Right renal pelvis (tissue), 4 donors: ENCODE measurements around the gene KIFC1. TPM values are rescaled to one million over a fixed set of nuclear protein-coding genes. Genes with fewer than 3 reads are reported as not detected.
A peak's percentile ranks its signal among the peaks of the same experiment; 100 is the strongest.

Experiments used
- DNase-seq, 4 donors: peaks; one replicate each; pipeline ENCODE4 v3.0.0-alpha.2; 2013; ENCODE audit warnings: low read depth in 4 of 4, low spot score in 3 of 4, missing footprints in 1 of 4
- polyA plus RNA-seq, 4 donors: library from polyadenylated mRNA; unstranded; fragments of 120-200 nt; gene quantifications; one replicate each; pipeline ENCODE4 v1.2.1, GENCODE V29; 2013; ENCODE audit not compliant: insufficient read length in 4 of 4

The KIFC1 gene
- polyA plus RNA-seq, 4 donors: 35.4 to 39.6 (median 38.3) TPM

DNA sequence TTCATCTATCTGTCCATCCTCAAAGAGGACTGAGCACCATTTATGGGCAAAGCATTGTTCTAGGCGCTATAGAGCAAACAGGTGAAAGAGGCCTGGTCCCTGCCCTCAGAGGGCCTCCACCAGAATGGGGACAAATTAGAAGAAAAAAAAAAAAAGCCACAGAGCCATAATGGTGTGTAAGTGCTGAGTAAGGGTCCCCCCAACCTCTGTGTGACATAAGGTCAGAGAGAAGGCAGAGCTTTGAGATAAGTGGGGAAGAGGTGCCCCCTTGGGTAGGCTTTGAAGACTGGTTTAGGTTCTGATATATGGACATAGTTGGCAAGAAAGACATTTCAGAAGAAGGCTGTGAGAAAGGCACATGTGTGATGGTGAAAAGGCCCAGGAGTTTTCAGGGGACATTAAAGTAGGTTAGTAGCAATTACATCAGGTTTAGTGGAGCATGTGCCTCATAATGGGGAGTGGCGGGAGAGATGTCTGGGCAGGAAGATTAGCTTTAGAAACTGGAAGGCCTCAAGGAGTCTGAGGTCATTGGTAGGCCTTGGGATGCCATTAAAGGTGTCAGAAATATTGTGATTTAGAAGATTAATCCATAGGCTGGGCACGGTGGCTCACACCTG, 47.5 kb downstream of the KIFC1 start:
- no peak for DNase-seq

DNA sequence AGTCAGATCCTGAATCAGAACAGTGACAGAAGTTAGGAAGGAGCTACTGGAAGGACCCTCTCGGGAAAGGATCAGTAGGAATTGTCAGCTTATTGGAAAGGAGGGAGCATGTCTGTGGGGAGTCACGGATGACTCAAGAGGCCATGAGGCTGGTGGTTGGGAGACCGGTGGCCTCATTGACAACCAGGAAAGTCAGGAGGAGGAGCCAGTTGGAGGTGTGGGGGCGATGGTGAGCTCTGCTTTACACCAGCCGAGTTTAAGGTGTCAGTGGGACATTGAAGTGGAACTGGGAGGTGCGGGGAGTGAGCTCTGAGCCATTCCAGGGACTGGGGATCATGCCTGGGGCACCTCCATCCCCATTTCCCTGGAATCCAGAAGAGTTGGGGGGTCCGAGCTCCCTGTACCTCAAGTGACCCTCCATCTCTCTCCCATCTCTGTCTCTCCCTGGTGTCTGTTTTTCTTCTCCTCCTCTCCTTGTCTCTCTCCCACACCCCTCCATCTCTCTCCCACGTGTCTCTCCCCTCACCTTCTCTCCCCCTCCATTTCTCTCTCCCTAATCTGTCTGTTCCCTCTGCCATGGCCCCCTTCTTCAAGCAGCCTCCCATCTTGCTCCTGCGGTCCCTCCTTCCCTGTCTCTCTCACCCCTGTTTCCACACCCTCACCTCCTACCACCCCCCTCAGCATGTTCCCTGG, 48.5 kb downstream of the KIFC1 start:
- no peak for DNase-seq

DNA sequence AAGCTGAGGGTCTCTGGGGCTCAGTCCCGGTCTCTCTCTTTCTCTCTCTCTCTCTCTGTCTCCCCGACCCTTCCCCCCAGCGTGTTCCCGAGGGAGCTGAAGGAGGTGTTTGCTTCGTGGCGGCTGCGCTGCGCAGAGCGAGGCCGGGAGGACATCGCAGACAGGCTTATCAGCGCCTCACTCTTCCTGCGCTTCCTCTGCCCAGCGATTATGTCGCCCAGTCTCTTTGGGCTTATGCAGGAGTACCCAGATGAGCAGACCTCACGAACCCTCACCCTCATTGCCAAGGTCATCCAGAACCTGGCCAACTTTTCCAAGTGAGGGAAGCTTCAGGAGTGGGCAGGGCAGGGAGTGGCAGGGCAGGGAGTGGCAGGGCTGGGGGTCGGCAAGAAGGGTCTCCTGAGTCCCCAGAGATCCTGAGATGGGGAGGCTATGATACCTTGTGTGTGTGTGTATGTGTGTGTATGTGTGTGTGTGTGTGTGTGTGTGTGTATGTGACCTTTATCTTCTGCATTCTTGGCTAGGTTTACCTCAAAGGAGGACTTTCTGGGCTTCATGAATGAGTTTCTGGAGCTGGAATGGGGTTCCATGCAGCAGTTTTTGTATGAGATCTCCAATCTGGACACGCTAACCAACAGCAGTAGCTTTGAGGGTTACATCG, 49.2 kb downstream of the KIFC1 start:
- no peak for DNase-seq

DNA sequence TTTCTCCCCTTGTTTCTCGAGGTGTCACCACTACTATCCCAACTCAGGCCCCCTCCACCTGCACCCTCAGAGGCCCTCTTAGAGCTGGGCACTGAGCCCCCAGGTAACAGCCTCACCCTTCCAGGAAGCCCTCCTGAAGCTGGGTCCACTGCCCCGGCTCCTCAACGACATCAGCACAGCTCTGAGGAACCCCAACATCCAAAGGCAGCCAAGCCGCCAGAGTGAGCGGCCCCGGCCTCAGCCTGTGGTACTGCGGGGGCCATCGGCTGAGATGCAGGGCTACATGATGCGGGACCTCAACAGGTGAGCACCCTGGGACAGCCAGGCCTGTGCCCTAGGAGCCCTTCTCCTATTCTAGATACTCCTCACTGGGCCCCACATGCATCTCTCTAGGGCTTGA, 49.8 kb downstream of the KIFC1 start:
- no peak for DNase-seq

DNA sequence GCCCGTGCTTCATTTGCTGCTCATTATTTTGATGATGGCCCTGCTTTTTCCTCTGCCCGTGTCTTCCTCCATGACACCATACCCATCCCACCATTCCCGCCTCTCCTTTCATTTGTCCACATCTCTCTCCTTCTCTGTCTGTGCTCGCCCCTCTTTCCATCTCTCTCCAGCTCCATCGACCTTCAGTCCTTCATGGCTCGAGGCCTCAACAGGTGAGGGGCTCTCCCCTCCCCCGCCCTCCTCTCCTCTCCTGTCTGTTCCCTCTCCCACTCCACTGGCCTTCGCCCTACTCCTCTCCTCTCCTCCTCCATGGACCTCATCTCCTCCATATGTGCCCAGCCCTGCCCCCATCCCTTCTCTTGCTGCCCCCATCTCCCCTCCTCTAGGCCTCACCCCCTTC, 50.7 kb downstream of the KIFC1 start:
- no peak for DNase-seq

DNA sequence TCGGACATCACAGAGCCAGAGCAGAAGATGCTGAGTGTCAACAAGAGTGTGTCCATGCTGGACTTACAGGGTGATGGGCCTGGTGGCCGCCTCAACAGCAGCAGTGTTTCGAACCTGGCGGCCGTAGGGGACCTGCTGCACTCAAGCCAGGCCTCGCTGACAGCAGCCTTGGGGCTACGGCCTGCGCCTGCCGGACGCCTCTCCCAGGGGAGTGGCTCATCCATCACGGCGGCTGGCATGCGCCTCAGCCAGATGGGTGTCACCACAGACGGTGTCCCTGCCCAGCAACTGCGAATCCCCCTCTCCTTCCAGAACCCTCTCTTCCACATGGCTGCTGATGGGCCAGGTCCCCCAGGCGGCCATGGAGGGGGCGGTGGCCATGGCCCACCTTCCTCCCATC, 51.4 kb downstream of the KIFC1 start:
- DNase-seq: no peak

DNA sequence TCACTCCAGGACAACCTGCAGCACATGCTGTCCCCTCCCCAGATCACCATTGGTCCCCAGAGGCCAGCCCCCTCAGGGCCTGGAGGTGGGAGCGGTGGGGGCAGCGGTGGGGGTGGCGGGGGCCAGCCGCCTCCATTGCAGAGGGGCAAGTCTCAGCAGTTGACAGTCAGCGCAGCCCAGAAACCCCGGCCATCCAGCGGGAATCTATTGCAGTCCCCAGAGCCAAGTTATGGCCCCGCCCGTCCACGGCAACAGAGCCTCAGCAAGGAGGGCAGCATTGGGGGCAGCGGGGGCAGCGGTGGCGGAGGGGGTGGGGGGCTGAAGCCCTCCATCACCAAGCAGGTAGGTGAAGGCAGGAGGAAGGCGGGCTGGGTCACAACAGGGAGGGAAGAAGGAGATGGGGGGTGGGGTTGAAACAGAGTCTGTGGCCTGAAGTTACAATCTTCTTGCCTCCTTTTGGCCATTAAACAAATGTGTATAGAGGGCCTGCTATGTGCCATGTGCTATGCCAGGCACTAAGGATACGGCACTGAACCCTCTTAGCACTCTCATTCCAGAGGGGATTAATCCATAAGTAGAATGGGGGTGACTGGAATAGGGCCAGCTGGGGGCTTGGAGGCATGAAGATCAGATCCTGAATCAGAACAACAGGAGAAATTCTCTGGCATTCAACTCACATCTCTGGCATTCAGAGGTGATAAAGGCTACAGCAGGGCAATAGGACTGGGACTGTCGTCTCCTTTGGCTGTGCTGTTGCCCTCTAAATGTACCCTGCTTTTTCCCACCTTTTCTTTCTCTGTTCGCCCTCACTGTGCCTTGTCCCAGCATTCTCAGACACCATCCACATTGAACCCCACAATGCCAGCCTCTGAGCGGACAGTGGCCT, 52.2 kb downstream of the KIFC1 start:
- DNase-seq: no peak

DNA sequence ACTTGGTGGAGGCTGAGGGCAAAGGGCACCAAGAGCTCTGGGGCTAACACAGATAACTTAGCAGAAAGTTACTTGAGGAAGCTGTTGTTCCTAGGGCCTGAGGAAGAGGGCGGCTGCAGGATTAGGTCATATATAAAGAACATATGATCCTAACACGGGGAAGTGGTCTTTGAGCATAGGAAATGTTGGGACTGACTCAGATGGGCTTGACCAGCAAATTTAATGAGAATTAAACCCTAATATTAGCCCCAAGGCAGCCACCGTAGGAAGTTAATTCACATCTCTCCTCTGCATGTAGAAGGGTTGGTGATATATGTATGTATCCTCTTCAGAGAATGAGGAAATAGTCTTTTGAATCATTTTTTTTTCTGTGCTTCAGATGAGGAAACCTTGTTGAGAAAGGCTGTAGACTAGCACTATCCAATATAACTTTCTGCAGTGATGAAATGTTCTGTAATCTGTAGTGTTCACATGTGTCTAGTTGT, 53.5 kb downstream of the KIFC1 start:
- no peak for DNase-seq

DNA sequence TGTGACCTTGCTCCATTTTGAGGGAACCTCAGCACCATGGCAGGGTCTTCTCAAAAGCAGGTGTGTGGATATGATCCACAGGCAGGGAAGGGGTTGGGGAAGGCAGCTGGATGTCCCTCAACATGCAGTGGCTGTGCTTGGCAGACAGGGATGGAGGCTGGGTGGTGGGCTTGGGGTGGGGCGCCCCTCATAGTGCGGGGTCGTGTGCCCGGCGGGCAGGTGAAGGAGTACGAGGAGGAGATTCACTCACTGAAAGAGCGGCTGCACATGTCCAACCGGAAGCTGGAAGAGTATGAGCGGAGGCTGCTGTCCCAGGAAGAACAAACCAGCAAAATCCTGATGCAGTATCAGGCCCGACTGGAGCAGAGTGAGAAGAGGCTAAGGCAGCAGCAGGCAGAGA, 54.7 kb downstream of the KIFC1 start:
- DNase-seq: no peak

DNA sequence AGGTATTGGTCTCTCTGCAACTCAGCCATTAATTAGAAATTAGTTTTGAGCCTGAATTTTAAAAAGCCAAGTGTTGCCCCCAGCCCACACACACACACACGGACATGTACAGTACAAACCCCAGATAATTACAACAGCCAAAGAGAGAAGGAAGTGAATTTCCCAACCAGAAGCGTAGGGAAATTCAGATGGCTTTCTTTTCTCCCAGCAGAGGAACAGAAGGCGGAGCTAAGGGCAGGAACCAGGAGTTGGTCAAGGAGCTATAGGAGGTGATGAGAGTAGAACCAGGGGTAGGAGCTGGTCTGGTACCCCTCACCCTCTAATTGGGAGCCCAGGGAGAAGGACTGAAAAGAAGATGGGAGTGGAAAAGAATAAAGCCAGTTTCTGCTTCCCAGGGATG, 58.8 kb downstream of the KIFC1 start:
- DNase-seq: no peak

DNA sequence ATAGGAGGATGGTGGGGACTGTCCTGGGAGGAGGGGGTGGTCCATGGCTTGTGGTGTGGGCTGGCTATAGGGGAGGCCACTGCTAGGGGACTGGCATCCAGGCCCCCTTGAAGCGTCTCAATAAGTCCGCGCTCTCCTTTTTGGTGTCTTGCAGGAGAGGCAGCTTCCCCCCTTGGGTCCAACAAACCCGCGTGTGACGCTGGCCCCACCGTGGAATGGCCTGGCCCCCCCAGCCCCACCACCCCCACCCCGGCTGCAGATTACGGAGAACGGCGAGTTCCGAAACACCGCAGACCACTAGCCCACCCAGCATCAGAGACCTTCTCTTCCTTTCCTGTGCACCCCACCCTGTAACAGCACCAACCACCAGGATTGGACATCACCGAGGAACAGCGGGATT, 60.0 kb downstream of the KIFC1 start:
- no peak for DNase-seq

DNA sequence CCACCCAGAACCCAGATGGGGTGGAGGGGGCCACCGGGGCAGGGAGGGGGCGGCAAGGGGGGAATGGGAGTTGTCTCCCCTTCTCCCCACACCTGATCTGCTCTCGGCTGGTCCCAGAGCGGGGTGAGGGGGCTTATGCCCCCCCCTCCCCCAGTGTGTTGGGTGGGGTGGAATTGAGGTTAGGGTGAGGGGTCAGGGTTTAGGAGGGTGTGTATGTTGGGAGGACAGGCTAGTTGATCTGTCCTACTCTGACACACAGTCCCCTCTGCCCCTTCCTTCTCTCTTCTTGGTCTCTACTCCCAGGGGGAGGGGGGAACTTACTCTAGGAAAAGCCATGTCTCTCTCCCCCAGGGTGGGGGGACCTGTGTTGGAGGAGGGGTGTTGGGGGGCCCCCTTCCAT, 60.9 kb downstream of the KIFC1 start:
- DNase-seq: no peak

DNA sequence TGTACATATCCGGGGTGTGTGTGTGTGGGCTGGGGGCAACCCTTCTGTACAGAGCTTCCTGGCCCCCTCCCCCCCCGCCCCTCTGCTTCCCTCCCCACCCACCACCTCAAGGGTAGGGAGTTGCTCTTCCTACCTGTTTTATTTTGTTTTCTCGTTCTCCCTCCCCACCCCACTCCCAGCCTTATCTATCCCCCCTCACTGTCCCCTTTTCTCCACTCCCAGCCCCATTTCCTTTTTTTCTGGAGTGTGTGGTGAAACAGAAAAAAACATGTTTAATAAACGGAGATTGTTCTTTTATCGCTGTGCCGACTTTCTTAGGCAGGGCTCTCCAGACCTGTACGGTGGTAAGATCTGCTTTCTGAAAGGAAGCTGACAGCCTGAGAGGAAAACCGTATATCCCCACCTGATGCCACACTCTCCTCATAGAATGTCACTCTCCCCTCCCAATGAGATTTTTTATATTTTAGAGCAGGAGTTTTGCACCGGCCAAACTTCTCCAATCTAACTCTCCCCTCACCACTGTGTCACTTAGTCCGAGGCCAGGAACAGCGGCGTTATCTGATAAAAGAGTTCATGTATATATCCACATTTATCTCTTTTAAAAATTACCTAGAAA, 61.9 kb downstream of the KIFC1 start:
- no peak for DNase-seq

DNA sequence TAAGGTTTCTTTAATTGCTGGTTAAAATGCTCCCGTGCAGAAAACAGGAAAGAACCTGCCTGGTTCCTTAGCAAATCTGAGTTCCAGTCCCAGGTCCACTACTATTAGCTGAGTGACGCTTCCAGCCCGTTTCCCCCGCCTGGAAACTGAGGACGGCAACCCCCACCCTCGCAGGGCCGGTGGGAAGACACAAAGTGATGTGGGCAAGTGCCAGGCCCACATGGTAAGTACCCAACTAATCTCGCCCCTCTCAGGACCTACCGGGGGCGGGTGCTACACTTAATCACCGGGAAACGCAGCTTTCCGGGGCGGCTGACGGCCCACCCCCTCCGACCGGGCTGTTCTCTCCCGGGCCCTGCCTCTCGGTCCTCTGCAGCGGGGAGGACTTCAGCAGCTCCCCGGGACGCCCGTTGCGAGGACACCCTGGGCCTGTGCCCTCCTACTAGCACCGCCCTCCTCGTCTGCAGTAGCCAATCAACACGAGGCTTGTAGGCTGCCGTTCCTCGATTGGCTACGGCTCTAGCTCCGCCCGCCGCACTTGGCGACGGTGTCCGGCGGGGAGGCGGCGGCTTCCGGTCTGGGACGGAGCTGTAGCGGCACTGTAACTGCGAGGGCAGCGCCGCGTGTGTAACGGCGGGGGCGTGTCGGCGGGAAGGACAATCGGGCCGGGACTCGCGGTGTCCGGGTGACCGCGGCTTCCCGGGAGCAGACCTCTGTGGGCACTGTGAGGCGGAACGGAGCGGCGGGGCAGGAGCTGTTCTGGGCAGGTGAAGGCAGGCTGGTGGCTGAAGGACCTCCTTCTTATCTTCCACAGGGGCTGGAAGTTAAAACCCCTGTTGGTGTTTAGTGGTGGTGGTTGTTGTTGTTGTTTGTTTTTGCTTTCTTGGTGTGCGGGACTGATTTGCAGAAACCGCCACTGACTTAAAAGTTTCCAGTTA, 62.7 kb downstream of the KIFC1 start, which contains the start of gene ZBTB9:
Gene ZBTB9, plus strand, starts transcription at position 568 of the 938 bp plus-strand sequence. CDS start 525 bp downstream, outside the sequence.
- peak; percentile 88 to 90 (median 89) for DNase-seq

DNA sequence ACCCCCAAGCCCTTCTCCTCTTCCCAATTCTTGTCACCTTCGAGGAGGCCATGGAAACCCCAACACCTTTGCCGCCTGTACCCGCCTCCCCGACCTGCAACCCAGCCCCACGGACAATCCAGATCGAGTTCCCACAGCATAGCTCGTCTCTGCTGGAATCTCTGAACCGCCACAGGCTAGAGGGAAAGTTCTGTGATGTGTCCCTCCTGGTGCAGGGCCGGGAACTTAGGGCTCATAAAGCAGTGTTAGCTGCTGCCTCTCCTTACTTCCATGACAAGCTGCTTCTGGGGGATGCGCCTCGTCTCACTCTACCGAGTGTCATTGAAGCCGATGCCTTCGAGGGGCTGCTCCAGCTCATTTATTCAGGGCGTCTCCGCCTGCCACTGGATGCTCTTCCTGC, 63.4 kb downstream of the KIFC1 start:
- DNase-seq: no peak

DNA sequence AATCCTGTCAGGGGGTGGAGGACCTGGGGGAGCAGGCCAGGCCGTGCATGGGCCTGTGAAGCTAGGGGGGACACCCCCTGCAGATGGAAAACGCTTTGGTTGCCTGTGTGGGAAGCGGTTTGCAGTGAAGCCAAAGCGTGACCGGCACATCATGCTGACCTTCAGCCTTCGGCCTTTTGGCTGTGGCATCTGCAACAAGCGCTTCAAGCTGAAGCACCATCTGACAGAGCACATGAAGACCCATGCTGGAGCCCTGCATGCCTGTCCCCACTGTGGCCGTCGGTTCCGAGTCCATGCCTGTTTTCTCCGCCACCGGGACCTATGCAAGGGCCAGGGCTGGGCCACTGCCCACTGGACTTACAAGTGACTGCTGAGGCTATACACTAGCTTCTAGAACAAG, 64.5 kb downstream of the KIFC1 start:
- no peak for DNase-seq

DNA sequence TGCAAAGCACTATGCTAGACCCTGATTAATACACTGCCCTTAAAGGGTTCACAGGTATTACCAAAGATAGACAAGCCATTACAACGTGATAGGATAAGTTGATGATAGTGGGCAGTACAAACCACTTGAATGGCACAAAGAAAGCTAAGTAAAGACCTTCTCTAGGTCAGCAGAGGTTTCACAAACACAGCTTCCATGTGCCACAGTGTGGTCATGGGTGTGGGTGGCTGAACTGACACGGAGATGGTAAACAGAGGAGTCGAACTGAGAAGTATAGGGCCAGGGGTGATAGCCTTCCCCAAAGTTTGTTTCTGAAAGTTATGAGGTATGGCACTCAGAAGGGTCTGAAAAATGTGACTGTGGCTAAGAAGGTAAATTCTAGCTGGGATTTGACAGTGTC, 67.1 kb downstream of the KIFC1 start:
- DNase-seq: no peak

DNA sequence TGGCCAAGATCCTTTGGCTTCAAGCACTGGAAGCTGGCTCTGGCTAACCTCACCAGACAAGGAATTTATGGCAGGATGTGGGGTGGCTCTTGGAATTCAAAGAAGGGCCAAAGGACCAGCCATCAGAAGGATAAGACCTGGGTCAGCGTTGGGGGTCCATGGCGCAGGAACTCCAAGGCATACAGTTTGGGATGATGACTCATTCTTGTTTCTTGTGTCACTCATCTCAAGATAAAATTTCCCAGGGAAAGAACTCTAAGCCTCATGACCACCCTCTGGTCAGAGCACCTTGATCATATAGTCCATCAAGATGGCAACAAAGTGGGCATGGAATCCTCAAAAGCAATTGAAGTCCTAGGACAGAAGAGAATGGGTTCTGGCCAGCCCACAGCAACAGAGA, 67.6 kb downstream of the KIFC1 start:
- DNase-seq: no peak
